SK-N-SH (cell line): ENCODE measurements around the gene SPRED3. TPM values are rescaled to one million over a fixed set of nuclear protein-coding genes. Genes with fewer than 3 reads are reported as not detected.

Experiments
- CTCF ChIA-PET: fragments of 300-600, 350-600 bp; formaldehyde crosslinking; extraction: SDS; loops from one replicate; lab custom pipeline; 2021; lab: Yijun Ruan, JAX
- POLR2A ChIA-PET: fragments of 350-600 bp; sonication (Branson Sonifier 250); formaldehyde crosslinking; extraction: SDS; loops from one replicate; lab custom pipeline; 2020; ENCODE audit warnings: antibody characterized with exemption, inconsistent platforms; lab: Yijun Ruan, JAX
- DNase-seq: peaks from one replicate; pipeline ENCODE4 v3.0.0; 2012
- H2AFZ ChIP-seq: fragments of 200-600 bp; sonication (generic); 2 replicates; pipeline ENCODE4 v1.8.1; 2016; ENCODE audit warnings: antibody characterized with exemption, mild to moderate bottlenecking, low read depth
- H3F3A ChIP-seq: fragments of 200-600 bp; sonication (generic); replicated peaks from 2 replicates; pipeline ENCODE3; 2016; ENCODE audit warnings: antibody characterized with exemption, mild to moderate bottlenecking; ENCODE audit not compliant: insufficient read depth
- H3K27ac ChIP-seq, 2 experiments: fragments of 200-500 bp in 1 of 2; fragments of 200-600 bp in 1 of 2; sonication (Bioruptor generic) in 1 of 2; sonication (generic), shearing (Covaris generic) in 1 of 2; 2 replicates each; pipeline versions ENCODE4 v1.5.1 to v1.6.1; 2014 to 2016; ENCODE audit warnings: low read depth in 2 of 2, inconsistent platforms in 1 of 2, low read length in 1 of 2, mild to moderate bottlenecking in 1 of 2, mixed read lengths in 1 of 2
- H3K27me3 ChIP-seq: fragments of 200-600 bp; sonication (generic), shearing (Covaris generic); 2 replicates; pipeline ENCODE4 v1.6.1; 2016; ENCODE audit warnings: mixed run types; ENCODE audit not compliant: insufficient read depth
- H3K36me3 ChIP-seq, 2 experiments: fragments of 200-500 bp in 1 of 2; fragments of 200-600 bp in 1 of 2; sonication (Bioruptor generic) in 1 of 2; sonication (generic) in 1 of 2; replicated peaks in 1 of 2; 2 replicates each; pipeline versions ENCODE3 to v1.5.1; 2014 to 2016; ENCODE audit warnings: low read length in 1 of 2, mild to moderate bottlenecking in 1 of 2; ENCODE audit not compliant: insufficient read depth in 2 of 2, control insufficient read depth in 1 of 2
- H3K4me1 ChIP-seq, 2 experiments: fragments of 200-500 bp in 1 of 2; fragments of 200-600 bp in 1 of 2; sonication (Bioruptor generic) in 1 of 2; sonication (generic), shearing (Covaris generic) in 1 of 2; 2 replicates each; pipeline versions ENCODE4 v1.5.1 to v1.6.1; 2014 to 2016; ENCODE audit warnings: low read depth in 1 of 2, low read length in 1 of 2, mixed run types in 1 of 2; ENCODE audit not compliant: insufficient read depth in 2 of 2, control insufficient read depth in 1 of 2
- H3K4me2 ChIP-seq: fragments of 200-600 bp; sonication (generic), shearing (Covaris generic); 2 replicates; pipeline ENCODE4 v1.6.1; 2017; ENCODE audit warnings: mixed run types
- H3K4me3 ChIP-seq, 2 experiments: fragments of 200-500 bp in 1 of 2; fragments of 200-600 bp in 1 of 2; sonication (Bioruptor generic) in 1 of 2; sonication (generic), shearing (Covaris generic) in 1 of 2; 2 replicates each; pipeline versions ENCODE4 v1.5.1 to v1.8.1; 2014 to 2016; ENCODE audit warnings: low read depth in 2 of 2, inconsistent platforms in 1 of 2, low read length in 1 of 2, mild to moderate bottlenecking in 1 of 2, mixed read lengths in 1 of 2, moderate library complexity in 1 of 2
- H3K79me2 ChIP-seq: fragments of 200-600 bp; sonication (generic); 2 replicates; pipeline ENCODE4 v1.8.1; 2017; ENCODE audit warnings: mild to moderate bottlenecking; ENCODE audit not compliant: insufficient read depth
- H3K9ac ChIP-seq: fragments of 200-600 bp; sonication (generic); 2 replicates; pipeline ENCODE4 v1.6.1; 2017; ENCODE audit warnings: mixed run types
- H3K9me2 ChIP-seq: fragments of 200-600 bp; sonication (generic); 2 replicates; pipeline ENCODE4 v1.6.1; 2017; ENCODE audit warnings: mixed run types
- H3K9me3 ChIP-seq: fragments of 200-600 bp; sonication (generic); 2 replicates; pipeline ENCODE4 v1.6.1; 2017; ENCODE audit warnings: mixed run types, mild to moderate bottlenecking, moderate library complexity
- H4K20me1 ChIP-seq: fragments of 200-600 bp; sonication (generic); 2 replicates; pipeline ENCODE4 v1.6.1; 2017; ENCODE audit warnings: mild to moderate bottlenecking, mixed run types; ENCODE audit not compliant: insufficient read depth
- EP300 ChIP-seq, 2 experiments: IDR thresholded peaks; 2 replicates each; pipeline versions ENCODE4 v1.4.0 to v1.6.1; 2012; ENCODE audit warnings: borderline replicate concordance in 1 of 2, low read depth in 1 of 2, low read length in 1 of 2
- FOXM1 ChIP-seq: IDR thresholded peaks from 2 replicates; pipeline ENCODE4 v1.4.0; 2012; ENCODE audit warnings: low read depth, mild to moderate bottlenecking
- GABPA ChIP-seq: IDR thresholded peaks from 2 replicates; pipeline ENCODE4 v1.4.0; 2012; ENCODE audit warnings: low read depth, mild to moderate bottlenecking
- GATA2 ChIP-seq: sonication (generic); formaldehyde crosslinking; IDR thresholded peaks from 2 replicates; pipeline ENCODE4 v1.5.0; 2020; ENCODE audit warnings: mild to moderate bottlenecking, missing genetic modification reagents
- MXI1 ChIP-seq: IDR thresholded peaks from 2 replicates; pipeline ENCODE4 v1.6.1; 2012; ENCODE audit warnings: mild to moderate bottlenecking, low read depth, low read length, improper control_type of control experiment
- NRF1 ChIP-seq: IDR thresholded peaks from 2 replicates; pipeline ENCODE4 v1.6.1; 2012; ENCODE audit warnings: low read depth, mild to moderate bottlenecking, low read length
- POLR2AphosphoS5 ChIP-seq: IDR thresholded peaks from 2 replicates; pipeline ENCODE4 v1.6.1; 2012; ENCODE audit warnings: low read depth, low read length
- RXRA ChIP-seq: IDR thresholded peaks from 2 replicates; pipeline ENCODE4 v1.4.0; 2012; ENCODE audit warnings: low read depth, mild to moderate bottlenecking, borderline replicate concordance
- SIN3A ChIP-seq: IDR thresholded peaks from 2 replicates; pipeline ENCODE4 v1.6.1; 2012; ENCODE audit warnings: low read depth, mild to moderate bottlenecking, low read length, moderate library complexity, borderline replicate concordance
- SMC3 ChIP-seq: IDR thresholded peaks from 2 replicates; pipeline ENCODE4 v1.6.1; 2012; ENCODE audit warnings: low read depth, low read length, improper control_type of control experiment
- TAF1 ChIP-seq: IDR thresholded peaks from 2 replicates; pipeline ENCODE4 v1.6.1; 2012; ENCODE audit warnings: low read depth, mild to moderate bottlenecking, low read length, moderate library complexity, borderline replicate concordance
- TEAD4 ChIP-seq: IDR thresholded peaks from 2 replicates; pipeline ENCODE4 v1.4.0; 2012; ENCODE audit warnings: mild to moderate bottlenecking, borderline replicate concordance; ENCODE audit not compliant: insufficient read depth
- YY1 ChIP-seq: IDR thresholded peaks from 2 replicates; pipeline ENCODE4 v1.4.0; 2012; ENCODE audit warnings: low read depth, mild to moderate bottlenecking
- WGBS: methylation state at CpG from one replicate; pipeline ENCODE4 v1.1.6; 2017; ENCODE audit warnings: low lambda C conversion rate; 5-methylcytosine and 5-hydroxymethylcytosine counted together
- polyA plus RNA-seq, 3 experiments: library from polyadenylated mRNA; depleted of rRNA; stranded (reverse); fragments of >200 nt; gene quantifications; 2 replicates each; pipeline ENCODE4 v1.2.3, GENCODE V29; 2012
- TF ChIP-seq, protein P1 (sequence below): fragments of 150-350 bp; IDR thresholded peaks from 2 replicates; pipeline ENCODE4 v1.6.1; 2016; ENCODE audit warnings: mild to moderate bottlenecking, low read depth, low read length
- TF ChIP-seq, protein P2 (sequence below): IDR thresholded peaks from 2 replicates; pipeline ENCODE4 v1.6.1; 2012; ENCODE audit warnings: mild to moderate bottlenecking, low read depth, low read length, moderate library complexity
- TF ChIP-seq, protein P3 (sequence below): IDR thresholded peaks from 2 replicates; pipeline ENCODE4; 2012
- TF ChIP-seq, protein P4 (sequence below): IDR thresholded peaks from 2 replicates; pipeline ENCODE4 v1.4.0; 2012; ENCODE audit warnings: low read depth, borderline replicate concordance
- TF ChIP-seq, protein P5 (sequence below): IDR thresholded peaks from 2 replicates; pipeline ENCODE4 v1.4.0; 2012; ENCODE audit warnings: low read depth, borderline replicate concordance
- TF ChIP-seq, protein P6 (sequence below): fragments of 150-350 bp; IDR thresholded peaks from 2 replicates; pipeline ENCODE4 v1.6.1; 2017; ENCODE audit warnings: antibody characterized with exemption, low read length, low read depth, borderline replicate concordance

Gene SPRED3
- polyA plus RNA-seq, 1 of the 3 experiments (the other 2 are of a cell fraction): 11.1 TPM

DNA sequence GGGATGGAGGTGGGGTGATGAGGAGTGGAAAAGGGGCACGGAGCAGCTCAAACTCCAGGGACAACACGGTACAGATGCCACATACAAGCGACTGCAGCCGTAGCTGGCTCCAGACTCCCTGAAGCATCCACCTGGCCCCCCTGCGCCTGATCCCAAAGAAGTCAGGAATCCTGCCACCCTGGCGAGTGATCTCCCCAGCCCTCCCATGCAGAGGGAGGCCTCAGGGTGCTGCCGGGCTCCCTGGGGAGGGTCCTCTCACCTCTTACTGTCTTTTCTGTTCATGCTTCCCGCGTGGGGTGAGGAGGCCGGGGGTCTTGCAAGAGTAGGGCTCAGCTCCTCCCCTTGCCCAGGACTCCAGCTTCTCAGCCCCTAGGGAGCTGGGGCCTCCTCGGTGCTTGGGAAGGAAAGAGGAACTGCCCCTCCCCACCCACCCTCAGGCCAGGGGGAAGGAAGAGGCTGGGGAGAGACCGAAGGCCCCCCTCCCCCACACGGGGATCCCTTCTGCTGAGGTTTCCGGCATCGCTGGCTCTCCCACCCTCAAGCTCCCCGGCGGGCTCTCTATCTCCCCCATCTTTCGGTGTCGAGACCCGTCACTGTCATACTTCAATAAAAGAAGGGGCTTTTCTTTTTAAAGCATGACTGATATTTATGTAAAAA, 37.4 kb downstream of the SPRED3 start, which contains the start of gene RASGRP4:
Gene RASGRP4 (minus strand): TSS at position 410 of the 657 bp plus-strand sequence. CDS start 128 bp downstream, at position 282.
- Histone ChIP-seq H3F3A (no peaks in the 10 kb centered on the region), H3K27me3 (peaks cover 4% of the 10 kb centered on the region; the same call in 1 of the 2 replicates), H3K9me2 (no peaks in the 10 kb centered on the region), H3K9me3 (no peaks in the 10 kb centered on the region), H3K4me1 (no peaks in the 10 kb centered on the region), H2AFZ (no peak within 1 kb of the TSS), H3K4me3 (no peak within 1 kb of the TSS), H3K36me3 (no peaks in the 10 kb centered on the region), H4K20me1 (no peaks in the 10 kb centered on the region), H3K9ac (no peak within 1 kb of the TSS), H3K27ac (no peak within 1 kb of the TSS), H3K4me2 (no peak within 1 kb of the TSS), H3K79me2 (no peaks in the 10 kb centered on the region)
- no peak for DNase-seq
- POLR2A ChIA-PET: interaction anchor here (0.6 kb wide), 1 partner anchor 10 kb away, joined by 3 read pairs; no protein-coding TSS in a partner anchor
- CTCF ChIA-PET: interaction anchor here (3.5 kb wide), 1 partner anchor 23 kb away, joined by 9 read pairs; the partner anchor contains the start of gene FAM98C
- WGBS: 71% methylated on average over 11 of the region's 20 CpGs
- TF ChIP-seq, protein P1, sequence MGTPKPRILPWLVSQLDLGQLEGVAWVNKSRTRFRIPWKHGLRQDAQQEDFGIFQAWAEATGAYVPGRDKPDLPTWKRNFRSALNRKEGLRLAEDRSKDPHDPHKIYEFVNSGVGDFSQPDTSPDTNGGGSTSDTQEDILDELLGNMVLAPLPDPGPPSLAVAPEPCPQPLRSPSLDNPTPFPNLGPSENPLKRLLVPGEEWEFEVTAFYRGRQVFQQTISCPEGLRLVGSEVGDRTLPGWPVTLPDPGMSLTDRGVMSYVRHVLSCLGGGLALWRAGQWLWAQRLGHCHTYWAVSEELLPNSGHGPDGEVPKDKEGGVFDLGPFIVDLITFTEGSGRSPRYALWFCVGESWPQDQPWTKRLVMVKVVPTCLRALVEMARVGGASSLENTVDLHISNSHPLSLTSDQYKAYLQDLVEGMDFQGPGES: no peak
- TF ChIP-seq, protein P2, sequence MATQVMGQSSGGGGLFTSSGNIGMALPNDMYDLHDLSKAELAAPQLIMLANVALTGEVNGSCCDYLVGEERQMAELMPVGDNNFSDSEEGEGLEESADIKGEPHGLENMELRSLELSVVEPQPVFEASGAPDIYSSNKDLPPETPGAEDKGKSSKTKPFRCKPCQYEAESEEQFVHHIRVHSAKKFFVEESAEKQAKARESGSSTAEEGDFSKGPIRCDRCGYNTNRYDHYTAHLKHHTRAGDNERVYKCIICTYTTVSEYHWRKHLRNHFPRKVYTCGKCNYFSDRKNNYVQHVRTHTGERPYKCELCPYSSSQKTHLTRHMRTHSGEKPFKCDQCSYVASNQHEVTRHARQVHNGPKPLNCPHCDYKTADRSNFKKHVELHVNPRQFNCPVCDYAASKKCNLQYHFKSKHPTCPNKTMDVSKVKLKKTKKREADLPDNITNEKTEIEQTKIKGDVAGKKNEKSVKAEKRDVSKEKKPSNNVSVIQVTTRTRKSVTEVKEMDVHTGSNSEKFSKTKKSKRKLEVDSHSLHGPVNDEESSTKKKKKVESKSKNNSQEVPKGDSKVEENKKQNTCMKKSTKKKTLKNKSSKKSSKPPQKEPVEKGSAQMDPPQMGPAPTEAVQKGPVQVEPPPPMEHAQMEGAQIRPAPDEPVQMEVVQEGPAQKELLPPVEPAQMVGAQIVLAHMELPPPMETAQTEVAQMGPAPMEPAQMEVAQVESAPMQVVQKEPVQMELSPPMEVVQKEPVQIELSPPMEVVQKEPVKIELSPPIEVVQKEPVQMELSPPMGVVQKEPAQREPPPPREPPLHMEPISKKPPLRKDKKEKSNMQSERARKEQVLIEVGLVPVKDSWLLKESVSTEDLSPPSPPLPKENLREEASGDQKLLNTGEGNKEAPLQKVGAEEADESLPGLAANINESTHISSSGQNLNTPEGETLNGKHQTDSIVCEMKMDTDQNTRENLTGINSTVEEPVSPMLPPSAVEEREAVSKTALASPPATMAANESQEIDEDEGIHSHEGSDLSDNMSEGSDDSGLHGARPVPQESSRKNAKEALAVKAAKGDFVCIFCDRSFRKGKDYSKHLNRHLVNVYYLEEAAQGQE: no peak
- TF ChIP-seq YY1: no peak
- TF ChIP-seq SIN3A: no peak
- no peak for TF ChIP-seq SMC3
- no peak for TF ChIP-seq TEAD4
- TF ChIP-seq FOXM1: no peak
- no peak for TF ChIP-seq GABPA
- TF ChIP-seq, protein P3, sequence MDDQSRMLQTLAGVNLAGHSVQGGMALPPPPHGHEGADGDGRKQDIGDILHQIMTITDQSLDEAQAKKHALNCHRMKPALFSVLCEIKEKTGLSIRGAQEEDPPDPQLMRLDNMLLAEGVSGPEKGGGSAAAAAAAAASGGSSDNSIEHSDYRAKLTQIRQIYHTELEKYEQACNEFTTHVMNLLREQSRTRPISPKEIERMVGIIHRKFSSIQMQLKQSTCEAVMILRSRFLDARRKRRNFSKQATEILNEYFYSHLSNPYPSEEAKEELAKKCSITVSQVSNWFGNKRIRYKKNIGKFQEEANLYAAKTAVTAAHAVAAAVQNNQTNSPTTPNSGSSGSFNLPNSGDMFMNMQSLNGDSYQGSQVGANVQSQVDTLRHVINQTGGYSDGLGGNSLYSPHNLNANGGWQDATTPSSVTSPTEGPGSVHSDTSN: no peak
- TF ChIP-seq, protein P4, sequence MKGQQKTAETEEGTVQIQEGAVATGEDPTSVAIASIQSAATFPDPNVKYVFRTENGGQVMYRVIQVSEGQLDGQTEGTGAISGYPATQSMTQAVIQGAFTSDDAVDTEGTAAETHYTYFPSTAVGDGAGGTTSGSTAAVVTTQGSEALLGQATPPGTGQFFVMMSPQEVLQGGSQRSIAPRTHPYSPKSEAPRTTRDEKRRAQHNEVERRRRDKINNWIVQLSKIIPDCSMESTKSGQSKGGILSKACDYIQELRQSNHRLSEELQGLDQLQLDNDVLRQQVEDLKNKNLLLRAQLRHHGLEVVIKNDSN: no peak
- TF ChIP-seq EP300 (IDR thresholded peaks at IDR 0.05; ENCODE audit: borderline replicate concordance in 1 of 2, low read depth in 1 of 2, low read length in 1 of 2): no peak
- TF ChIP-seq RXRA: no peak
- TF ChIP-seq, protein P5, sequence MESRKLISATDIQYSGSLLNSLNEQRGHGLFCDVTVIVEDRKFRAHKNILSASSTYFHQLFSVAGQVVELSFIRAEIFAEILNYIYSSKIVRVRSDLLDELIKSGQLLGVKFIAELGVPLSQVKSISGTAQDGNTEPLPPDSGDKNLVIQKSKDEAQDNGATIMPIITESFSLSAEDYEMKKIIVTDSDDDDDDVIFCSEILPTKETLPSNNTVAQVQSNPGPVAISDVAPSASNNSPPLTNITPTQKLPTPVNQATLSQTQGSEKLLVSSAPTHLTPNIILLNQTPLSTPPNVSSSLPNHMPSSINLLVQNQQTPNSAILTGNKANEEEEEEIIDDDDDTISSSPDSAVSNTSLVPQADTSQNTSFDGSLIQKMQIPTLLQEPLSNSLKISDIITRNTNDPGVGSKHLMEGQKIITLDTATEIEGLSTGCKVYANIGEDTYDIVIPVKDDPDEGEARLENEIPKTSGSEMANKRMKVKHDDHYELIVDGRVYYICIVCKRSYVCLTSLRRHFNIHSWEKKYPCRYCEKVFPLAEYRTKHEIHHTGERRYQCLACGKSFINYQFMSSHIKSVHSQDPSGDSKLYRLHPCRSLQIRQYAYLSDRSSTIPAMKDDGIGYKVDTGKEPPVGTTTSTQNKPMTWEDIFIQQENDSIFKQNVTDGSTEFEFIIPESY: no peak
- TF ChIP-seq POLR2AphosphoS5: no peak
- TF ChIP-seq GATA2 (CRISPR knock-in tag): no peak
- TF ChIP-seq NRF1: no peak
- TF ChIP-seq MXI1: no peak
- TF ChIP-seq TAF1: no peak
- TF ChIP-seq, protein P6, sequence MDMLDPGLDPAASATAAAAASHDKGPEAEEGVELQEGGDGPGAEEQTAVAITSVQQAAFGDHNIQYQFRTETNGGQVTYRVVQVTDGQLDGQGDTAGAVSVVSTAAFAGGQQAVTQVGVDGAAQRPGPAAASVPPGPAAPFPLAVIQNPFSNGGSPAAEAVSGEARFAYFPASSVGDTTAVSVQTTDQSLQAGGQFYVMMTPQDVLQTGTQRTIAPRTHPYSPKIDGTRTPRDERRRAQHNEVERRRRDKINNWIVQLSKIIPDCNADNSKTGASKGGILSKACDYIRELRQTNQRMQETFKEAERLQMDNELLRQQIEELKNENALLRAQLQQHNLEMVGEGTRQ: no peak
